HepG2 (cell line): ENCODE results near the gene OTOP2. TPM values are rescaled to one million over a fixed set of nuclear protein-coding genes. Genes with fewer than 3 reads are reported as not detected.

ENCODE experiments used
- ARHGAP35 ChIP-seq: sonication (generic); formaldehyde crosslinking; IDR thresholded peaks from 2 replicates; pipeline ENCODE4 v1.9.0; 2022; ENCODE audit warnings: mild to moderate bottlenecking, inconsistent platforms, moderate library complexity, missing genetic modification reagents, borderline replicate concordance
- CEBPG ChIP-seq: IDR thresholded peaks from 2 replicates; pipeline ENCODE4 v1.6.1; 2016
- ERF ChIP-seq: IDR thresholded peaks from 2 replicates; pipeline ENCODE4 v1.6.1; 2018; ENCODE audit warnings: missing biosample characterization, missing genetic modification reagents
- MXD1 ChIP-seq: sonication (generic); formaldehyde crosslinking; IDR thresholded peaks from 2 replicates; pipeline ENCODE4 v1.4.0; 2020; ENCODE audit warnings: mild to moderate bottlenecking, missing genetic modification reagents
- MYC ChIP-seq: sonication (generic); formaldehyde crosslinking; IDR thresholded peaks from 2 replicates; pipeline ENCODE4 v1.9.0; 2021; ENCODE audit warnings: missing genetic modification reagents, borderline replicate concordance
- NAIF1 ChIP-seq: sonication (generic); formaldehyde crosslinking; IDR thresholded peaks from 2 replicates; pipeline ENCODE4 v1.5.0; 2020; ENCODE audit warnings: mild to moderate bottlenecking, missing genetic modification reagents, borderline replicate concordance
- PLSCR1 ChIP-seq: sonication (generic); formaldehyde crosslinking; IDR thresholded peaks from 2 replicates; pipeline ENCODE4 v1.5.0; 2020; ENCODE audit warnings: missing genetic modification reagents, mild to moderate bottlenecking, borderline replicate concordance
- PTBP1 ChIP-seq: fragments of 200-400 bp; formaldehyde crosslinking; IDR thresholded peaks from 2 replicates; pipeline ENCODE4 v1.6.1; 2018; ENCODE audit warnings: low read length, low read depth; ENCODE audit not compliant: poor library complexity, severe bottlenecking
- REL ChIP-seq: sonication (generic); formaldehyde crosslinking; conservative IDR thresholded peaks from 2 replicates; pipeline ENCODE4 v1.8.0; 2022; ENCODE audit warnings: mild to moderate bottlenecking, missing genetic modification reagents, moderate library complexity
- SP1 ChIP-seq, 2 experiments: fragments of 450-650 bp in 1 of 2; sonication (generic) in 1 of 2; formaldehyde crosslinking in 1 of 2; IDR thresholded peaks; 2 replicates each; pipeline versions ENCODE4 v1.4.0 to v1.6.1; 2016 to 2020; ENCODE audit warnings: missing genetic modification reagents in 1 of 2
- SP4 ChIP-seq: sonication (generic); formaldehyde crosslinking; IDR thresholded peaks from 2 replicates; pipeline ENCODE4 v1.8.1; 2023; ENCODE audit warnings: mild to moderate bottlenecking, missing genetic modification reagents
- SRSF1 ChIP-seq: fragments of 200-400 bp; formaldehyde crosslinking; optimal IDR thresholded peaks from 2 replicates; pipeline ENCODE3; 2017; ENCODE audit warnings: mild to moderate bottlenecking, low read depth, low read length, moderate library complexity
- STAG1 ChIP-seq: sonication (generic); formaldehyde crosslinking; IDR thresholded peaks from 2 replicates; pipeline ENCODE4 v1.4.0; 2020; ENCODE audit warnings: missing genetic modification reagents
- TBX3 ChIP-seq: fragments of 450-650 bp; IDR thresholded peaks from 2 replicates; pipeline ENCODE4 v1.6.1; 2017; ENCODE audit warnings: antibody characterized with exemption, mild to moderate bottlenecking, inconsistent platforms, borderline replicate concordance
- ZNF230 ChIP-seq: sonication (generic); formaldehyde crosslinking; IDR thresholded peaks from 2 replicates; pipeline ENCODE4 v1.4.0; 2020; ENCODE audit warnings: mild to moderate bottlenecking, missing genetic modification reagents
- ZNF451 ChIP-seq: sonication (generic); formaldehyde crosslinking; IDR thresholded peaks from 2 replicates; pipeline ENCODE4 v1.5.0; 2020; ENCODE audit warnings: mild to moderate bottlenecking, missing genetic modification reagents
- ZNF501 ChIP-seq: sonication (generic); formaldehyde crosslinking; IDR thresholded peaks from 2 replicates; pipeline ENCODE4 v1.5.1; 2020; ENCODE audit warnings: mild to moderate bottlenecking, moderate library complexity, missing genetic modification reagents
- ZNF530 ChIP-seq: sonication (generic); formaldehyde crosslinking; IDR thresholded peaks from 2 replicates; pipeline ENCODE4 v1.5.0; 2020; ENCODE audit warnings: low read depth, mild to moderate bottlenecking, missing genetic modification reagents
- ZNF703 ChIP-seq: sonication (generic); formaldehyde crosslinking; IDR thresholded peaks from 2 replicates; pipeline ENCODE4 v1.5.1; 2020; ENCODE audit warnings: missing genetic modification reagents, mild to moderate bottlenecking, moderate library complexity, borderline replicate concordance
- ZNF737 ChIP-seq: sonication (generic); formaldehyde crosslinking; IDR thresholded peaks from 2 replicates; pipeline ENCODE4 v1.5.0; 2020; ENCODE audit warnings: missing genetic modification reagents, mild to moderate bottlenecking, borderline replicate concordance
- ZNF768 ChIP-seq: sonication (generic); formaldehyde crosslinking; IDR thresholded peaks from 2 replicates; pipeline ENCODE4 v1.4.0; 2020; ENCODE audit warnings: missing genetic modification reagents
- ZNF816 ChIP-seq: sonication (generic); formaldehyde crosslinking; IDR thresholded peaks from 2 replicates; pipeline ENCODE4 v1.8.0; 2022; ENCODE audit warnings: missing genetic modification reagents, mild to moderate bottlenecking, borderline replicate concordance
- polyA plus RNA-seq, 8 experiments: library from polyadenylated mRNA; depleted of rRNA in 3 of 8; stranded (reverse) in 7 of 8; unstranded in 1 of 8; fragments of >200 nt; fragmentation: Illumina TruSeq in 4 of 8; extraction: Trizol in 4 of 8; gene quantifications; 2 replicates each; pipeline versions ENCODE4 v1.2.1 to v1.2.3, GENCODE V29; 2011 to 2016; ENCODE audit warnings: low read depth in 4 of 8, missing spikeins in 1 of 8, mixed read lengths in 1 of 8; ENCODE audit not compliant: insufficient read depth in 1 of 8
- total RNA-seq, 5 experiments: library from RNA; depleted of rRNA; stranded (reverse); fragments of >200 nt; fragmentation: Illumina TruSeq; extraction: Trizol; gene quantifications; 2 replicates each; pipeline ENCODE4 v1.2.3, GENCODE V29; 2016; ENCODE audit warnings: low read depth in 1 of 5
- TF ChIP-seq, protein P1 (sequence below): IDR thresholded peaks from 2 replicates; pipeline ENCODE4 v1.6.1; 2018; ENCODE audit warnings: missing genetic modification reagents, mild to moderate bottlenecking, missing compliant biosample characterization
- TF ChIP-seq, protein P2 (sequence below): sonication (generic); formaldehyde crosslinking; IDR thresholded peaks from 2 replicates; pipeline ENCODE4 v1.4.0; 2020; ENCODE audit warnings: mild to moderate bottlenecking, low read depth, missing genetic modification reagents

The OTOP2 gene
- total and polyA plus RNA-seq, 2 of the 13 experiments (the other 11 are each of a cell fraction or from before 2014, with no cell fraction given): not detected

GRCh38 chr17:74957935-74958740, 34.1 kb downstream of the OTOP2 start (continued):
- no peak for TF ChIP-seq REL (CRISPR knock-in tag)
- TF ChIP-seq ZNF501: no peak
- TF ChIP-seq TBX3: no peak
- no peak for TF ChIP-seq PLSCR1 (CRISPR knock-in tag)
- TF ChIP-seq ARHGAP35 (CRISPR knock-in tag): no peak
- peak; percentile 36; the same call in 1 of the 2 replicates for TF ChIP-seq MYC (CRISPR knock-in tag)
- TF ChIP-seq, protein P1, sequence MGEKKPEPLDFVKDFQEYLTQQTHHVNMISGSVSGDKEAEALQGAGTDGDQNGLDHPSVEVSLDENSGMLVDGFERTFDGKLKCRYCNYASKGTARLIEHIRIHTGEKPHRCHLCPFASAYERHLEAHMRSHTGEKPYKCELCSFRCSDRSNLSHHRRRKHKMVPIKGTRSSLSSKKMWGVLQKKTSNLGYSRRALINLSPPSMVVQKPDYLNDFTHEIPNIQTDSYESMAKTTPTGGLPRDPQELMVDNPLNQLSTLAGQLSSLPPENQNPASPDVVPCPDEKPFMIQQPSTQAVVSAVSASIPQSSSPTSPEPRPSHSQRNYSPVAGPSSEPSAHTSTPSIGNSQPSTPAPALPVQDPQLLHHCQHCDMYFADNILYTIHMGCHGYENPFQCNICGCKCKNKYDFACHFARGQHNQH: peak; percentile 54; the same call in 1 of the 2 replicates
- no peak for TF ChIP-seq ZNF737 (CRISPR knock-in tag)
- TF ChIP-seq SP4: no peak
- no peak for TF ChIP-seq MXD1
- TF ChIP-seq CEBPG (CRISPR knock-in tag): 0 out of 2 replicates have a peak, but pooled peaks have one; percentile 18
- no peak for TF ChIP-seq NAIF1
- TF ChIP-seq, protein P2, sequence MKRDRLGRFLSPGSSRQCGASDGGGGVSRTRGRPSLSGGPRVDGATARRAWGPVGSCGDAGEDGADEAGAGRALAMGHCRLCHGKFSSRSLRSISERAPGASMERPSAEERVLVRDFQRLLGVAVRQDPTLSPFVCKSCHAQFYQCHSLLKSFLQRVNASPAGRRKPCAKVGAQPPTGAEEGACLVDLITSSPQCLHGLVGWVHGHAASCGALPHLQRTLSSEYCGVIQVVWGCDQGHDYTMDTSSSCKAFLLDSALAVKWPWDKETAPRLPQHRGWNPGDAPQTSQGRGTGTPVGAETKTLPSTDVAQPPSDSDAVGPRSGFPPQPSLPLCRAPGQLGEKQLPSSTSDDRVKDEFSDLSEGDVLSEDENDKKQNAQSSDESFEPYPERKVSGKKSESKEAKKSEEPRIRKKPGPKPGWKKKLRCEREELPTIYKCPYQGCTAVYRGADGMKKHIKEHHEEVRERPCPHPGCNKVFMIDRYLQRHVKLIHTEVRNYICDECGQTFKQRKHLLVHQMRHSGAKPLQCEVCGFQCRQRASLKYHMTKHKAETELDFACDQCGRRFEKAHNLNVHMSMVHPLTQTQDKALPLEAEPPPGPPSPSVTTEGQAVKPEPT (CRISPR knock-in tag): no peak
- TF ChIP-seq STAG1: peak; percentile 87
- TF ChIP-seq ZNF530 (CRISPR knock-in tag): no peak
- TF ChIP-seq ZNF703 (CRISPR knock-in tag): no peak
- TF ChIP-seq SP1 (IDR thresholded peaks at IDR 0.05): no peak
- peak; percentile 14; the same call in 1 of the 2 replicates for TF ChIP-seq SP1 (CRISPR knock-in tag; IDR thresholded peaks at IDR 0.05)
- no peak; the same call in 1 of the 2 replicates for TF ChIP-seq ZNF230 (CRISPR knock-in tag)
- no peak for TF ChIP-seq SRSF1
- TF ChIP-seq ZNF816 (CRISPR knock-in tag): no peak
- 0 out of 2 replicates have a peak, but pooled peaks have one; percentile 62 for TF ChIP-seq ERF (CRISPR knock-in tag)
- 0 out of 2 replicates have a peak, but pooled peaks have one; percentile 23 for TF ChIP-seq ZNF768 (CRISPR knock-in tag)
- TF ChIP-seq PTBP1: no peak
- no peak for TF ChIP-seq ZNF451 (CRISPR knock-in tag)
